OCI-LY3 (cell line): ENCODE results near the gene FBXO42.

Experiments used
- CTCF ChIP-seq: fragments of 200-600, 300-600 bp; sonication (generic); IDR thresholded peaks from 2 replicates; pipeline ENCODE4 v1.5.1; 2014; ENCODE audit warnings: antibody characterized with exemption, low read length, low read depth
- EZH2phosphoT487 ChIP-seq: fragments of 200-600 bp; shearing (Covaris generic); IDR thresholded peaks from 2 replicates; pipeline ENCODE4 v1.6.1; 2018; ENCODE audit warnings: antibody characterized with exemption, mixed run types, low read depth

- TF ChIP-seq CTCF: no peak
- no peak for TF ChIP-seq EZH2phosphoT487
Measured at GRCh38 chr1:16245476-16246196, 106.6 kb downstream of the FBXO42 start.
